Inferior parietal cortex (tissue), 1 donor: ENCODE results near the gene PMM1.
A peak's percentile ranks its signal among the peaks of the same experiment; 100 is the strongest.

Source experiments
- DNase-seq: peaks from one replicate; pipeline ENCODE4 v3.0.0-alpha.2; 2016; ENCODE audit errors: extremely low spot score

Gene PMM1

GRCh38 chr22:41538583-41538982 lies 51.1 kb downstream of the PMM1 start:
- peak; percentile 53 for DNase-seq

- DNase-seq: no peak
These were observed 52.4 kb downstream of the PMM1 start for GRCh38 chr22:41537203-41537602.

- no peak for DNase-seq
These were observed 54.4 kb downstream of the PMM1 start for GRCh38 chr22:41535244-41535643.

GRCh38 chr22:41534219-41534618 lies 55.4 kb downstream of the PMM1 start:
- no peak for DNase-seq

- DNase-seq: peak; percentile 69
These were observed 56.5 kb downstream of the PMM1 start for GRCh38 chr22:41532908-41533825.

GRCh38 chr22:41531715-41532477 lies 57.7 kb downstream of the PMM1 start:
- DNase-seq: no peak

- DNase-seq: no peak
These were observed 58.5 kb downstream of the PMM1 start for GRCh38 chr22:41530890-41531714.

- no peak for DNase-seq
These were observed 60.6 kb downstream of the PMM1 start for GRCh38 chr22:41528938-41529561.

- DNase-seq: no peak
These were observed 61.4 kb downstream of the PMM1 start for GRCh38 chr22:41528132-41528766.
